IMR-90 (cell line): ENCODE measurements around the gene MYL11. TPM values are rescaled to one million over a fixed set of nuclear protein-coding genes. Genes with fewer than 3 reads are reported as not detected.
"Not testable (repeated sequence)": the region's sequence is repeated elsewhere in the genome, so short reads cannot be mapped to it uniquely, and the experiment has no call there.

Experiments used
- ATAC-seq: fragments of 200-7000 bp; cut with Tn5 transposase; 2 replicates; pipeline ENCODE4 v1.9.1; 2020; ENCODE audit warnings: low read depth, mild to moderate bottlenecking, moderate library complexity
- BruUV-seq: library from RNA; stranded (reverse); fragments of 400-500 nt; replicated peaks from 2 replicates; lab custom pipeline; 2021; lab: Mats Ljungman, UMichigan
- CTCF ChIA-PET: fragments of 300-600 bp; formaldehyde crosslinking; extraction: SDS; loops from one replicate; lab custom pipeline; 2021; ENCODE audit warnings: antibody characterized with exemption; lab: Yijun Ruan, JAX
- POLR2A ChIA-PET: fragments of 300-600 bp; sonication (Branson Sonifier 250); formaldehyde crosslinking; loops from one replicate; lab custom pipeline; 2022; ENCODE audit warnings: antibody characterized with exemption; ENCODE audit not compliant: unreplicated experiment; lab: Charles Lee
- DNase-seq: peaks from one replicate; pipeline ENCODE4 v3.0.0; 2013
- H2AFZ ChIP-seq: replicated peaks from 2 replicates; pipeline ENCODE3; 2013; ENCODE audit warnings: low read length, mild to moderate bottlenecking; ENCODE audit not compliant: poor library complexity
- H2AK5ac ChIP-seq: 2 replicates; pipeline ENCODE4 v1.6.1; 2013; ENCODE audit warnings: low read depth, low read length, inconsistent platforms
- H2AK9ac ChIP-seq: replicated peaks from 2 replicates; pipeline ENCODE3; 2013; ENCODE audit warnings: mild to moderate bottlenecking, low read depth, low read length, moderate library complexity; ENCODE audit not compliant: poor library complexity
- H2BK120ac ChIP-seq: 2 replicates; pipeline ENCODE4 v1.6.1; 2013; ENCODE audit warnings: low read depth, low read length, inconsistent platforms
- H2BK15ac ChIP-seq: 3 replicates; pipeline ENCODE4 v1.6.1; 2013; ENCODE audit warnings: low read depth, low read length, inconsistent platforms
- H2BK20ac ChIP-seq: 2 replicates; pipeline ENCODE4 v1.6.1; 2013; ENCODE audit warnings: low read depth, mild to moderate bottlenecking, inconsistent platforms, low read length, moderate library complexity
- H2BK5ac ChIP-seq: 2 replicates; pipeline ENCODE4 v1.6.1; 2013; ENCODE audit warnings: mild to moderate bottlenecking, low read depth, low read length, inconsistent platforms; ENCODE audit not compliant: poor library complexity, severe bottlenecking
- H3K14ac ChIP-seq: replicated peaks from 2 replicates; pipeline ENCODE4 v1.6.1; 2013; ENCODE audit warnings: low read depth, low read length, inconsistent platforms
- H3K18ac ChIP-seq: 2 replicates; pipeline ENCODE4 v1.6.1; 2013; ENCODE audit warnings: low read depth, low read length, control low read depth
- H3K23ac ChIP-seq: 2 replicates; pipeline ENCODE4 v1.6.1; 2013; ENCODE audit warnings: low read depth, low read length, inconsistent platforms
- H3K27ac ChIP-seq: 2 replicates; pipeline ENCODE4 v1.5.1; 2013; ENCODE audit warnings: mild to moderate bottlenecking, control low read depth, low read length; ENCODE audit not compliant: insufficient read depth
- H3K27me3 ChIP-seq: 2 replicates; pipeline ENCODE4 v1.6.1; 2013; ENCODE audit warnings: low read length; ENCODE audit not compliant: control insufficient read depth, insufficient read depth
- H3K36me3 ChIP-seq: 2 replicates; pipeline ENCODE4 v1.6.1; 2013; ENCODE audit warnings: low read length, mixed read lengths; ENCODE audit not compliant: control insufficient read depth, insufficient read depth
- H3K4ac ChIP-seq: 2 replicates; pipeline ENCODE4 v1.6.1; 2013; ENCODE audit warnings: low read depth, low read length, inconsistent platforms
- H3K4me1 ChIP-seq: 2 replicates; pipeline ENCODE4 v1.6.1; 2013; ENCODE audit warnings: low read length, mixed read lengths; ENCODE audit not compliant: control insufficient read depth, insufficient read depth
- H3K4me2 ChIP-seq: 2 replicates; pipeline ENCODE4 v1.6.1; 2013; ENCODE audit warnings: low read depth, mild to moderate bottlenecking, control low read depth, low read length, moderate library complexity
- H3K4me3 ChIP-seq: 2 replicates; pipeline ENCODE4 v1.5.1; 2013; ENCODE audit warnings: low read depth, mild to moderate bottlenecking, control low read depth, low read length, moderate library complexity; ENCODE audit not compliant: insufficient read depth
- H3K56ac ChIP-seq: 2 replicates; pipeline ENCODE4 v1.6.1; 2013; ENCODE audit warnings: low read length, inconsistent platforms; ENCODE audit not compliant: insufficient read depth; ENCODE audit errors: extremely low read depth
- H3K79me1 ChIP-seq, 2 experiments: 2 replicates each; pipeline ENCODE4 v1.6.1; 2013; ENCODE audit warnings: low read length in 2 of 2, inconsistent platforms in 1 of 2, low read depth in 1 of 2
- H3K9ac ChIP-seq: 2 replicates; pipeline ENCODE4 v1.6.1; 2013; ENCODE audit warnings: low read depth, low read length, control low read depth
- H3K9me1 ChIP-seq: 2 replicates; pipeline ENCODE4 v1.6.1; 2013; ENCODE audit warnings: low read length, inconsistent platforms; ENCODE audit not compliant: insufficient read depth
- H3K9me3 ChIP-seq: 2 replicates; pipeline ENCODE4 v1.6.1; 2013; ENCODE audit warnings: low read length; ENCODE audit not compliant: control insufficient read depth, insufficient read depth
- H4K20me1 ChIP-seq: 2 replicates; pipeline ENCODE4 v1.6.1; 2013; ENCODE audit warnings: low read length, inconsistent platforms; ENCODE audit not compliant: insufficient read depth
- H4K5ac ChIP-seq: 2 replicates; pipeline ENCODE4 v1.6.1; 2013; ENCODE audit warnings: mild to moderate bottlenecking, low read depth, low read length, control low read depth
- H4K8ac ChIP-seq, 2 experiments: 2 replicates each; pipeline ENCODE4 v1.6.1; 2013; ENCODE audit warnings: low read depth in 2 of 2, low read length in 2 of 2, control low read depth in 1 of 2, inconsistent platforms in 1 of 2
- H4K91ac ChIP-seq: 2 replicates; pipeline ENCODE4 v1.6.1; 2013; ENCODE audit warnings: low read depth, low read length, inconsistent platforms; ENCODE audit not compliant: insufficient read depth
- WGBS, 2 experiments: methylation state at CpG; one replicate each; pipeline versions ENCODE4 v1.1.5 to v1.1.7; 2013; ENCODE audit warnings: missing lambda C conversion rate in 2 of 2; ENCODE audit not compliant: insufficient read length in 1 of 2; ENCODE audit errors: extremely low coverage in 2 of 2; 5-methylcytosine and 5-hydroxymethylcytosine counted together
- dilution Hi-C: fragments of 300-500 bp; cut with HindIII; formaldehyde crosslinking; loops from one replicate; pipeline ENCODE4 v1.14.3; 2018; ENCODE audit warnings: low sequenced_read_pairs; ENCODE audit not compliant: unreplicated experiment
- in situ Hi-C: fragments of 300-500 bp; cut with MboI; formaldehyde crosslinking; loops from 3 replicates; pipeline ENCODE4 v1.14.3; 2019; ENCODE audit warnings: low sequenced_read_pairs, inconsistent platforms, mixed read lengths
- intact Hi-C: fragments of 100-400 bp; cut with micrococcal nuclease; formaldehyde crosslinking; loops from 2 replicates; pipeline ENCODE4 v1.10.0; 2022
- polyA plus RNA-seq, 3 experiments: library from polyadenylated mRNA; depleted of rRNA; stranded (reverse); fragments of >200 nt; gene quantifications; 2 replicates each; pipeline ENCODE4 v1.2.3, GENCODE V29; 2012; ENCODE audit warnings: low replicate concordance in 1 of 3
- total RNA-seq: library from RNA; depleted of rRNA; stranded (reverse); fragments of >200 nt; gene quantifications from 2 replicates; pipeline ENCODE4 v1.2.3, GENCODE V29; 2012

Gene MYL11
- total and polyA plus RNA-seq, 2 of the 4 experiments (the other 2 are of a cell fraction) = 1.1 TPM; not detected in 1

GRCh38 chr16:30338715-30339114 lies 35.9 kb upstream of the MYL11 start:
- H4K91ac ChIP-seq, in situ Hi-C loops, ATAC-seq, H3K14ac ChIP-seq, H2BK120ac ChIP-seq, H3K23ac ChIP-seq, H3K27ac ChIP-seq, H4K20me1 ChIP-seq, H3K4me3 ChIP-seq, H2BK5ac ChIP-seq, intact Hi-C loops, H2BK15ac ChIP-seq, H3K4me2 ChIP-seq, H3K4ac ChIP-seq, H4K5ac ChIP-seq, H3K9me1 ChIP-seq, H3K18ac ChIP-seq, DNase-seq, H3K56ac ChIP-seq, H3K79me1 ChIP-seq, H3K9ac ChIP-seq, H2AK9ac ChIP-seq, H3K27me3 ChIP-seq, H3K36me3 ChIP-seq, H2AK5ac ChIP-seq, CTCF ChIA-PET, H2BK20ac ChIP-seq, H3K4me1 ChIP-seq, H3K9me3 ChIP-seq, BruUV-seq, dilution Hi-C loops, H2AFZ ChIP-seq, H4K8ac ChIP-seq, POLR2A ChIA-PET: not testable (repeated sequence)
- no CpG with 5 or more reads among the region's 5 CpGs for WGBS, 2 experiments
